WTC11 (cell line): ENCODE data around the gene RPL29.

ENCODE experiments used
- CREB1 ChIP-seq: sonication (generic); formaldehyde crosslinking; IDR thresholded peaks from 2 replicates; pipeline ENCODE4 v1.8.0; 2023; ENCODE audit warnings: mild to moderate bottlenecking, missing genetic modification reagents
- FOXP1 ChIP-seq: sonication (generic); formaldehyde crosslinking; IDR thresholded peaks from 2 replicates; pipeline ENCODE4 v1.8.0; 2022; ENCODE audit warnings: missing genetic modification reagents, mild to moderate bottlenecking, moderate library complexity, borderline replicate concordance
- NFATC4 ChIP-seq: fragments of 250-450 bp; sonication (Bioruptor Pico); IDR thresholded peaks from 2 replicates; pipeline ENCODE4 v1.9.0; 2021; ENCODE audit warnings: mild to moderate bottlenecking
- NR3C1 ChIP-seq: sonication (generic); formaldehyde crosslinking; conservative IDR thresholded peaks from 2 replicates; pipeline ENCODE4 v1.8.1; 2023; ENCODE audit warnings: low read depth, mild to moderate bottlenecking, missing genetic modification reagents
- SP1 ChIP-seq: sonication (generic); formaldehyde crosslinking; conservative IDR thresholded peaks from 2 replicates; pipeline ENCODE4 v1.8.1; 2022; ENCODE audit warnings: missing genetic modification reagents
- TEAD4 ChIP-seq: sonication (generic); formaldehyde crosslinking; IDR thresholded peaks from 2 replicates; pipeline ENCODE4 v1.8.0; 2022; ENCODE audit warnings: mild to moderate bottlenecking, missing genetic modification reagents
- ZNF219 ChIP-seq: sonication (generic); formaldehyde crosslinking; IDR thresholded peaks from 2 replicates; pipeline ENCODE4 v1.8.0; 2023; ENCODE audit warnings: missing genetic modification reagents, mild to moderate bottlenecking, borderline replicate concordance
- TF ChIP-seq, protein P1 (sequence below): fragments of 200-600 bp; IDR thresholded peaks from 2 replicates; pipeline ENCODE4 v1.8.0; 2022; ENCODE audit warnings: antibody characterized with exemption
- TF ChIP-seq, protein P2 (sequence below): sonication (generic); formaldehyde crosslinking; IDR thresholded peaks from 2 replicates; pipeline ENCODE4 v1.8.0; 2022; ENCODE audit warnings: mild to moderate bottlenecking, missing genetic modification reagents
- TF ChIP-seq, protein P3 (sequence below): sonication (generic); formaldehyde crosslinking; IDR thresholded peaks from 2 replicates; pipeline ENCODE4 v1.8.1; 2023; ENCODE audit warnings: mild to moderate bottlenecking, moderate library complexity, missing genetic modification reagents
- TF ChIP-seq, protein P4 (sequence below): sonication (generic); formaldehyde crosslinking; IDR thresholded peaks from 2 replicates; pipeline ENCODE4 v1.8.1; 2023; ENCODE audit warnings: mild to moderate bottlenecking, missing genetic modification reagents, moderate library complexity
- TF ChIP-seq, protein P5 (sequence below): sonication (generic); formaldehyde crosslinking; IDR thresholded peaks from 2 replicates; pipeline ENCODE4 v1.8.1; 2023; ENCODE audit warnings: mild to moderate bottlenecking, missing genetic modification reagents

DNA sequence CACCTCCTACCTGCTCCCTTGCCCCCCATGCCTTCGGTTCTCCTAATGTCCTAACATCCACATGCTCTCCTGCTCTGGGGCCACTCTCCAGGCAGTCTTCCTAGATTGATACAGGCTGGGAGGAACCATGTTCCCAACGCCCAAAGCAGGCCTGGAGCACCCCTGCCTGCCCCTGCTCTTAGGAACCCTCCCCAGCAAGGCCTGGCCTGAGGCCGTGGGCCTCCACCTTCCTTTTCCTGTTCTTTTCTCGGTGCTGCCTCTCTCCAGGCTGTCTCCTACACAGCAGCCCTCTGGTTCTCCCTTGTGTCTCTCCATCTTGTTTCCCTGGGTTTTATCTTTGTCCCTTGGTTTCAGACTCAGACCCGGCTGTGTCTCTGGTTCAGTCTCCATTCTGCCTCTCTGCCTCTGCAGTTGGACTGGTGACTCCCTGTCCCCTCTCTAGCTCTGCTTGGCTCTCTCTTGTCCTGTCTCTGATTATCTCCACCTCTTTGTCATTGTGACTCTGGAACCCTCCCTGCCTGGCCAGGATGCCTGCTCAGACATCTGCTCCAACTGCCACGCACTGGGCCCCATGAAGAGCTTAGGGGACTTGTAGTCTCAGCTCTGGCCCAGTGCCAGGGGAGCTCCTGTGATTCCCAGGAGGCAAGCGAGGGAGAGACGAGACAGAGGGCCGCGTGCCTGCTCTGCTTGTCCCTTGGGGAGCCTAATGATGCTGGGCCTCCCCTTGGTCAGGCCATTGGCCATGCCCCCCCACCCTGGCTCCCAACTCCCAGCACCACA, 26.0 kb upstream of the RPL29 start:
- TF ChIP-seq NFATC4 (CRISPR knock-in tag), result no peak
- TF ChIP-seq, protein P1, sequence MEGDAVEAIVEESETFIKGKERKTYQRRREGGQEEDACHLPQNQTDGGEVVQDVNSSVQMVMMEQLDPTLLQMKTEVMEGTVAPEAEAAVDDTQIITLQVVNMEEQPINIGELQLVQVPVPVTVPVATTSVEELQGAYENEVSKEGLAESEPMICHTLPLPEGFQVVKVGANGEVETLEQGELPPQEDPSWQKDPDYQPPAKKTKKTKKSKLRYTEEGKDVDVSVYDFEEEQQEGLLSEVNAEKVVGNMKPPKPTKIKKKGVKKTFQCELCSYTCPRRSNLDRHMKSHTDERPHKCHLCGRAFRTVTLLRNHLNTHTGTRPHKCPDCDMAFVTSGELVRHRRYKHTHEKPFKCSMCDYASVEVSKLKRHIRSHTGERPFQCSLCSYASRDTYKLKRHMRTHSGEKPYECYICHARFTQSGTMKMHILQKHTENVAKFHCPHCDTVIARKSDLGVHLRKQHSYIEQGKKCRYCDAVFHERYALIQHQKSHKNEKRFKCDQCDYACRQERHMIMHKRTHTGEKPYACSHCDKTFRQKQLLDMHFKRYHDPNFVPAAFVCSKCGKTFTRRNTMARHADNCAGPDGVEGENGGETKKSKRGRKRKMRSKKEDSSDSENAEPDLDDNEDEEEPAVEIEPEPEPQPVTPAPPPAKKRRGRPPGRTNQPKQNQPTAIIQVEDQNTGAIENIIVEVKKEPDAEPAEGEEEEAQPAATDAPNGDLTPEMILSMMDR, result no peak
- TF ChIP-seq TEAD4 (CRISPR knock-in tag), result no peak
- TF ChIP-seq FOXP1 (CRISPR knock-in tag), result no peak
- no peak for TF ChIP-seq SP1 (CRISPR knock-in tag)
- no peak for TF ChIP-seq CREB1 (CRISPR knock-in tag)
- TF ChIP-seq, protein P2, sequence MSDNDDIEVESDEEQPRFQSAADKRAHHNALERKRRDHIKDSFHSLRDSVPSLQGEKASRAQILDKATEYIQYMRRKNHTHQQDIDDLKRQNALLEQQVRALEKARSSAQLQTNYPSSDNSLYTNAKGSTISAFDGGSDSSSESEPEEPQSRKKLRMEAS (CRISPR knock-in tag), result no peak
- TF ChIP-seq NR3C1 (CRISPR knock-in tag), result no peak
- TF ChIP-seq ZNF219, result no peak
- TF ChIP-seq, protein P3, sequence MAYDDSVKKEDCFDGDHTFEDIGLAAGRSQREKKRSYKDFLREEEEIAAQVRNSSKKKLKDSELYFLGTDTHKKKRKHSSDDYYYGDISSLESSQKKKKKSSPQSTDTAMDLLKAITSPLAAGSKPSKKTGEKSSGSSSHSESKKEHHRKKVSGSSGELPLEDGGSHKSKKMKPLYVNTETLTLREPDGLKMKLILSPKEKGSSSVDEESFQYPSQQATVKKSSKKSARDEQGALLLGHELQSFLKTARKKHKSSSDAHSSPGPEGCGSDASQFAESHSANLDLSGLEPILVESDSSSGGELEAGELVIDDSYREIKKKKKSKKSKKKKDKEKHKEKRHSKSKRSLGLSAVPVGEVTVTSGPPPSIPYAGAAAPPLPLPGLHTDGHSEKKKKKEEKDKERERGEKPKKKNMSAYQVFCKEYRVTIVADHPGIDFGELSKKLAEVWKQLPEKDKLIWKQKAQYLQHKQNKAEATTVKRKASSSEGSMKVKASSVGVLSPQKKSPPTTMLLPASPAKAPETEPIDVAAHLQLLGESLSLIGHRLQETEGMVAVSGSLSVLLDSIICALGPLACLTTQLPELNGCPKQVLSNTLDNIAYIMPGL (CRISPR knock-in tag), result no peak
- TF ChIP-seq, protein P4, sequence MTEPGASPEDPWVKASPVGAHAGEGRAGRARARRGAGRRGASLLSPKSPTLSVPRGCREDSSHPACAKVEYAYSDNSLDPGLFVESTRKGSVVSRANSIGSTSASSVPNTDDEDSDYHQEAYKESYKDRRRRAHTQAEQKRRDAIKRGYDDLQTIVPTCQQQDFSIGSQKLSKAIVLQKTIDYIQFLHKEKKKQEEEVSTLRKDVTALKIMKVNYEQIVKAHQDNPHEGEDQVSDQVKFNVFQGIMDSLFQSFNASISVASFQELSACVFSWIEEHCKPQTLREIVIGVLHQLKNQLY (CRISPR knock-in tag), result no peak
- TF ChIP-seq, protein P5, sequence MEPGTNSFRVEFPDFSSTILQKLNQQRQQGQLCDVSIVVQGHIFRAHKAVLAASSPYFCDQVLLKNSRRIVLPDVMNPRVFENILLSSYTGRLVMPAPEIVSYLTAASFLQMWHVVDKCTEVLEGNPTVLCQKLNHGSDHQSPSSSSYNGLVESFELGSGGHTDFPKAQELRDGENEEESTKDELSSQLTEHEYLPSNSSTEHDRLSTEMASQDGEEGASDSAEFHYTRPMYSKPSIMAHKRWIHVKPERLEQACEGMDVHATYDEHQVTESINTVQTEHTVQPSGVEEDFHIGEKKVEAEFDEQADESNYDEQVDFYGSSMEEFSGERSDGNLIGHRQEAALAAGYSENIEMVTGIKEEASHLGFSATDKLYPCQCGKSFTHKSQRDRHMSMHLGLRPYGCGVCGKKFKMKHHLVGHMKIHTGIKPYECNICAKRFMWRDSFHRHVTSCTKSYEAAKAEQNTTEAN (CRISPR knock-in tag), result no peak
